HCT116 (cell line): ENCODE data around the gene RFX3.

ENCODE experiments used
- CTCF ChIP-seq, 3 experiments: fragments of 200-600 bp in 1 of 3; sonication (generic) in 1 of 3; IDR thresholded peaks in 2 of 3; conservative IDR thresholded peaks in 1 of 3; 2 replicates each; pipeline ENCODE4 v1.5.1; 2012 to 2017; ENCODE audit warnings: low read depth in 2 of 3, low read length in 2 of 3, antibody characterized with exemption in 1 of 3, borderline replicate concordance in 1 of 3, control low read depth in 1 of 3, mild to moderate bottlenecking in 1 of 3, mixed read lengths in 1 of 3, mixed run types in 1 of 3, moderate library complexity in 1 of 3; ENCODE audit not compliant: insufficient read depth in 1 of 3
- POLR2A ChIP-seq: IDR thresholded peaks from 2 replicates; pipeline ENCODE4 v1.7.0; 2011; ENCODE audit warnings: borderline replicate concordance; ENCODE audit not compliant: insufficient read depth, insufficient read length; ENCODE audit errors: extremely low read depth
- RAD21 ChIP-seq: IDR thresholded peaks from 2 replicates; pipeline ENCODE4 v1.6.1; 2012; ENCODE audit warnings: low read depth, mild to moderate bottlenecking
- REST ChIP-seq: IDR thresholded peaks from 2 replicates; pipeline ENCODE4 v1.6.1; 2012; ENCODE audit warnings: low read depth
- SP1 ChIP-seq: IDR thresholded peaks from 2 replicates; pipeline ENCODE4 v1.6.1; 2012; ENCODE audit warnings: low read depth

GRCh38 chr9:3419893-3420292 lies 105.9 kb downstream of the RFX3 start:
- TF ChIP-seq POLR2A (no peak), CTCF (IDR thresholded peaks at IDR 0.05 in 2 of 3, conservative IDR thresholded peaks at IDR 0.05 in 1 of 3; ENCODE audit: borderline replicate concordance in 1 of 3, insufficient read depth in 1 of 3, low read depth in 2 of 3, low read length in 2 of 3) (no peak), RAD21 (no peak), SP1 (no peak), REST (no peak)
